Fibroblast of peridontal ligament (primary cell): ENCODE measurements around the gene OR4C6.

Experiments
- DNase-seq: peaks from one replicate; pipeline ENCODE4 v3.0.0-alpha.2; 2010; ENCODE audit errors: extremely low read depth

OR4C6 gene

DNA sequence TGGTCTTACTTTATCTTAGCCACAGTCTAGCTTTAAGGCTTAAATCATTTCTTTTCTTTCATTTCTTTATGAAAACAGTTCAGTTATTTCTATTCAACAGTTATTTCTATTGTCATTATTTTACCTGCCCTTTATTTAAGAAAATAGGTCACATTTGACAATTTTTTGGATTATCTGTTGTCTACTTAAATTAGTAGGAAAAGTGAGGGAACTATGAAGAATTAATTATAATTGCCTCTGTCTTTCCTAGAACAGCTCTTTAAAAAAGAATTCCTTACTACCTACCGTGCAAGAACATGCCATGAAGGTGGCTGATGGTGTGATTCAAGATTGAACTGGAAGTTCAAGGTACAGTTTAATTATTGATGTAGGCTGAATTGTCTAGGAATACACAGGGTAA is at the start of gene OR4C6:
Gene OR4C6, plus strand, starts transcription at position 301 of the 400 bp plus-strand sequence. CDS start 2,966 bp downstream, outside the sequence.
- DNase-seq = no peak

DNA sequence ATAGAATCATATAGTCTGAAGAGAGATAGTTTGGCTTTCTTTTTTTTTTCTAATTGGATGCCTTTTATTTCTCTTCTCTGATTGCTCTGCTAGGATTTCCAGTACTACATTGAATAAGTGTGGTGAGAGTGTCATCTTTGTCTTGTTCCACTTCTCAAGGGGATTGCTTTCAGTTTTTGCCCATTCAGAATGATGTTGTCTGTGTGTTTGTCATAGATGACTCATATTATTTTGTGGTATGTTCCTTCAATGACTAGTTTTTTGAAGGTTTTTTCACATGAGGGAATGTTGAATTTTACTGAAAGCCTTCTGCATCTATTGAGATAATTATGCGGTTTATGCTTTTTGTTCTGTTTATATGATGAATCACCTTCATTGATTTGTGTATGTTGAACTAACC is 37.5 kb upstream of the OR4C6 start:
- DNase-seq = no peak

DNA sequence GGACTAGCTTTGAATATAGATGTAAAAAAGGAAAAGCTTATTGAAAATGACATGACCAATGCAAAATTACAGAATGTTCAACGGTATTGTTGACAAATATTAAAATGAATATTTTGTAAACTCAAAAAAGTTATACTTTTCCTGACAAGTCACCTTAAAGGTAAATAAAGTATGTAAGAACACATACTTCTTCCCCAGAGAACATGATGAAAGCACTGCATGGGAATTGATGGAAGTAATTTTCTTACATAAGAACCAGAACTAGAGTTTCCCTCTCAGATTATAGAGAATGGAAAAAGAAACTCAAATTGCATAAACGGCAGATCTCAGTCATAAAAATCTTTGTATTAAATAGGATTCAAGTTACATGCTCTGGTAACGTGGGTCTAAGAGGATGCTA is 27.2 kb upstream of the OR4C6 start, which contains the start of gene OR4P4:
Gene OR4P4, plus strand, starts transcription at position 301 of the 400 bp plus-strand sequence.
- no peak for DNase-seq

DNA sequence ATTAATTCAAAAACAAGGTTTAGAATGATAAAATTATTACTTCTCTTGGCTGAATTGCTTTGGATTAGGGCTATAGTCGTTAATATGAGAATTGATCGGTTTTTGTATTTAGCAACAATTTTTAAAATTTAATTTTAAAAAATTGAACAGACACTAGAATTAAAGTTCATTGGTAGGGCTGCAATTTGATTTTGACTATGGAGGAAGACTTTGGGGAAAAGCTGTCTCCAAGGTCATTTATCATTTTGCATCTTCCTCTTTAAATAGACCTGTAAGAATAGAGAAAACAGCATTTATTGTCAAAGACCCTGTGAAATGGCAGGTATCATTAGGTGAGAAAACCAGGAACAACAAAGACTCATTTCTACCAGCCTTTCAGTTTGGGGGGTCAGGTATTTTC is 14.0 kb upstream of the OR4C6 start, which contains the start of gene OR4S2:
Gene OR4S2, plus strand, starts transcription at position 301 of the 400 bp plus-strand sequence. CDS start 2,577 bp downstream, outside the sequence.
- no peak for DNase-seq

DNA sequence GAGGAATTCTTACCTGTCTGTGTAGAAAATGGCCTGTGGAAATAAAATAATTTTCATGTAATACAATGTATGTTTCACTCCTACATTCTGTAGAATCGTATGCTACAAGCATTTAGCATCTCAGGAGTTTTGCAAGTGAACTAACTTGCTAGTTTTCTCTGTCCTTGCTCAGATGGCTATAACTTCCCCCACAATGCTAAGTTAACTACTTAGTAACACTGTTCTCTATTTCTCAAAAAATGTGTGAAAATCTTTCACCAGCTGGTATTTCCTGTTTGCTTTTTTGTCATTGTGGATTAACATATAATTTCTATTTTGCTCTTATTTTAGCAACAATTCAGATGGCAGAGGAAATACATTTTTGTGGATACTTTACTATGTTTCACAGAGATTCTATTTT is 9.4 kb upstream of the OR4C6 start:
- no peak for DNase-seq

DNA sequence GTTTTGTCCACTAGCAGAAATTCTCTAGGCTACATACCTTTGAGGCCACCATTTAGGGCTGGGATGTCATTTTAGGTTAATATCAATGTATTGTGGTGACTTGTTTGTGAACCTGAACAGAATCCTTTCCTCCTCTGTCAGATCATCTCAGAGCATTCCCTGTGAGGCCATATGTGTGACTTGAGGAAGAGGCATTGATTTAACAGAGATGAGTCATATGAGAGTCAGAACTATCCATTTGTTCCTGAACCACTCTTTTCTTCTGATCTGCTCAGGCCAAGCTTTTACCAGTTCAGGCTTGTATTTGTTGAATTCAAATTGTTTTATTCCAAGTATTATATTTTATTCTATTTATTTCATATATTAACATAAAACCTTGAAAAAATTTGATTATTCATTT is 6.9 kb upstream of the OR4C6 start:
- DNase-seq = no peak

DNA sequence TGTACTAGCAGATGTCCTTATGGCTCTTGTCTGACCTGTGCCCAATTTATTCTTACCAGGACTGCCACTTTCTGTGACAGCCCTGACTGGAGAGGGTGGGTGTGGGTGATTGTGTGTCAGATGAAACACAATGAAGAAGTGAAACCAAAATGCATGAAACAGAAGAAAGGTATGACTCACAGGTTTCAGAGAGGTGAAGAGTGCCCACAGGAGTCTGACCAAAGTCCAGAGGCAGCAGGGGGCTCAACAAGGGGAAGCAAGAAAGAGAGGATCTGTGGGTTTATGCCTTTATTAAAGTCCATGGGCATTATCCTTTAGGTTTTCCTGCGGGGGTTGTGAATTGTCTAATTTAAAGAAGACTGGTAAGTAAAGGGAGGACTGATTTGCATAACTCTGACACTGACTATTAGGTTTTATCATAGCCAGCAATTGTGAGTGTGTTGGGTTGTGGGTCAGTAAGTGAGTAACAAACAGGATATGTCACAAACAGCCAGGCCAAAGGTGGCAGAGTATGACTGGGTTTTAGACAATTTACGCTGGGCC is 3.9 kb upstream of the OR4C6 start:
- DNase-seq = no peak

DNA sequence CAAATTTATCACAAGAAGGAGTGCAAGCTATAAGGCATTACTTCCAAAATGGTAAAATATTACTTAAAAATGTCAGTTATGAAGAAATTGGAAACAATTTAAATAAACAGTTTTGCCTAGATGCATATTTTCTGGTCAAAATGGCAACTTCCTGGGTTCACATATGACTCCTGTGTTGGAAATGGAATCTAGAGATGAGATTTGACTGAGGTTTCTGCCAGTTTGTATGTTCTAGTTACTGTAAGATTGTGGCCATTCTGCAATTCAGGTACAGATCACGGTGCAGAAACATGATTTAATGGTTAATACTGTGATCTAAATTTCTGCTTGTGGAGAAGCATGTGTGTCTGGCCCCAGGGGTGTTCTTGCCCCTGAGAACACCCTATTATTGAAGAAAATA is 3.4 kb upstream of the OR4C6 start:
- DNase-seq = no peak

DNA sequence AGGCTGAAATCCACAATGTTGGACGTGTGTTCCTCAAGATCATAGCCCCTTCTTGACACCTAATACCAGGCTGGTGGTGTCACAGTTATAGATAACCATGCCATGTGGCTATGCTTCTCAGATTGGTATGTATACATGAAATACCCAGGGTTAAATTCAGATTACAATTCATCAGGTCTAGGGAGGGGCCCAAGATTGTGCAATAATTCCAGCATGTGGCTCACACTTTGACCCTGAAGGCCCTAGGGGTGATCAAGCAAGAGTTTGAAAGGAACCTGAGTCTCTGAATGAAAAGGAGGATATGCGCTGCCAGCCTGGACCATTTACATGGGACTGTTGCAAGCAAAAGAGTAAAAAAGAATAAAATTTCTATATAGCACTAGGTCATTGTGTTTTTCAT is 7.4 kb downstream of the OR4C6 start:
- no peak for DNase-seq

DNA sequence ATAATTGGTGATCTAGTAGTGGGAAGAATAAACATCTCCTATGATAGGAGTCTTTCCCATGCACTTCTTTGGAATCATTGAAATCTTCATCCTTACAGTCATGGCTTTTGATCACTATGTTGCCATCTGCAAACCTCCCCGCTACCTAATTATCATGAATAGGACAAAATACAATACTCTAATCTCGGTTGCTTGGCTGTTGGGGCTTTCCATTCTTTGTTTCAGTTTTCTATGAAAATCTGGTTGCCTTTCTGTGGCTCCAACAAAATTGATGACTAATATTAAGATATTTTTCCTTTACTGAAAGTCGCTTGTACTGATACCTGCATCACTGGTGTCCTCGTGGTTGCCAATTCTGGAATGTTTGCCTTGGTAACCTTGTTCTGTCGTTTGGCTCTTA is 11.9 kb downstream of the OR4C6 start:
- DNase-seq = no peak

DNA sequence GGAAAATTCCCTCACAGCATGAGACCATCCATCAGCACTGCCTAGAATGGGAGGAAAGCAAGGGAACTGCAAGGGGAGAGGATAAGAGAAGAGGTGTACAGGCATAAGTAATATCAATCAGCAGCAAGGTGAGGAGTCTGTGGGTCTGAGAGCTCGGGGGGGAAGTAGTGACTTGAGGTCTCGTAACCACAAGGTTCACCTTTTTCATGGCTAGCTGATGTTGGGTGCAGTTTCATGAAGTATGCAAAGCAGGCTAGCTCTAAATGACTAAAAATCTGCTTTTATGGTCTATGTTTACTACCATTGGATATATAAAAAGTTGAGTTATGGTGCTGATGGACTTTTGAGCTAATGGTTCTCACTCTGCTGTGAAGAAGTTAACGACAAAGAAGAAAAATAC is 35.8 kb downstream of the OR4C6 start:
- DNase-seq = no peak

DNA sequence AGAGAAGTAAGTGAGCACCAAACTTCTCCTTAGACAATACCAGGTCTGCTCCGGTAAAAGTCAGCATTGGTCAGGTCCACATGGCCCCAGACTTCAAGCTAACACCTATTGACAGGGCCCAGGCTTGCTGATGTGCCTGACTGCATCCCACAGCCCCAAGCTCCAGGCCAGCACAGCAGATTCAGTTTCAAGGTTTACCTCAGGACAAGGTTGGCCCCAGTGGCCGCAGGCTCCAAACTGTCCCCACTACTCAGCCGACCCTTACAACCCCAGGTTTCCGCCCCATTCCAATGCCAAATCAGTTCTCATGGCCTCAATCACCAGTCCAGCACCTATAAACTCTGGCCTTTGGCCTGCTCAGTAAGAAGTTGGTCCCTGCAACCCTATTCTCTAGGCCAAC is 39.4 kb downstream of the OR4C6 start:
- DNase-seq = no peak

DNA sequence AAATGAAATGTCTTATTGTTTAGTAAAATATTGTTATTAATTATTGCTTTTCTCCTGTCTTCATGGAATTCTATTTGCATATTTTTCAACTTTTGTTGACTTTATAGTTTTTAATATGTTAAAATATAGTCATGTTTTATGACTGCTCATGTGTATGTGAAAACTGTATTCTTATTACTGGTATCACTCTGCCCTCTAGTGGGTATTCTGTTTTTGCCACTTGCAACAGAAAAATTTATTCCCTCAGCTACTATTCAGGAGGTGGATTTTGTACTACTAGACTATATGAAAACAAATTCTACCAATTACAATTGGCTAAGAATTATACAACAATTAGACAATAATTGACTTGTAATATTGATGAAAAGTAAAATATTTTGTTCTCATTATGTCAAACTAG is 45.0 kb downstream of the OR4C6 start:
- peak; percentile 40 for DNase-seq

DNA sequence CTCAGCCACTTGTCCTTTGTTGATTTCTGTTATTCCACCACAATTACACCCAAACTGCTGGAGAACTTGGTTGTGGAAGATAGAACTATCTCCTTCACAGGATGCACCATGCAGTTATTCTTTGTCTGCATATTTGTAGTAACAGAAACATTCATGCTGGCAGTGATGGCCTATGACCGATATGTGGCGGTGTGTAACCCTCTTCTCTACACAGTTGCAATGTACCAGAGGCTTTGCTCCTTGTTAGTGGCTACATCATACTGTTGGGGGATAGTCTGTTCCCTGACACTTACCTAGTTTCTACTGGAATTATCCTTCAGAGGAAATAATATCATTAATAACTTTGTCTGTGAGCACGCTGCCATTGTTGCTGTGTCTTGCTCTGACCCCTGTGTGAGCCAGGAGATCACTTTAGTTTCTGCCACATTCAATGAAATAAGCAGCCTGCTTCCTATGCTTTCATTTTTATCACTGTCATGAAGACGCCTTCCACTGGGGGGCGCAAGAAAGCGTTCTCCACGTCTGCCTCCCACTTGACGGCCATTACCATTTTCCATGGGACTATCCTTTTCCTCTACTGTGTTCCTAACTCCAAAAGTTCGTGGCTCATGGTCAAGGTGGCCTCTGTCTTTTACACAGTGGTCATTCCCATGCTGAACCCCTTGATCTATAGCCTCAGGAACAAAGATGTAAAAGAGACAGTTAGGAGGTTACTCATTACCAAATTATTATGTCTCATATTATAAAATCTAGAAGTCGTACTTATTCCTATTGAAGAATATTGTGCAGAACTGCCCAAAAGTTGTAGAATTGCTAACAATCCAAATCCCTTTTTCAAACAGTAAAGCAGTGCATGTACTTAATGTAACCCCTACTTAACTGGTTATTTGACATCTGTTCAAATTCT is 53.2 kb downstream of the OR4C6 start:
- DNase-seq = no peak
